Fibroblast of lung (primary cell): ENCODE data around the gene CD52. TPM values are rescaled to one million over a fixed set of nuclear protein-coding genes. Genes with fewer than 3 reads are reported as not detected.

ENCODE experiments used
- DNase-seq, 2 donors: peaks; one replicate each; pipeline versions ENCODE4 v3.0.0 to v3.0.0-alpha.2; 2010; ENCODE audit warnings: low read depth in 2 of 2
- H2AFZ ChIP-seq: 2 replicates; pipeline ENCODE4 v1.5.1; 2012; ENCODE audit warnings: low read length, control low read depth, inconsistent platforms
- H3K27ac ChIP-seq: 2 replicates; pipeline ENCODE4 v1.5.1; 2011; ENCODE audit warnings: low read length, control low read depth; ENCODE audit not compliant: insufficient read depth
- H3K27me3 ChIP-seq: 2 replicates; pipeline ENCODE4 v1.5.1; 2011; ENCODE audit warnings: mild to moderate bottlenecking, low read length; ENCODE audit not compliant: control insufficient read depth, insufficient read depth
- H3K36me3 ChIP-seq: 2 replicates; pipeline ENCODE4 v1.5.1; 2011; ENCODE audit warnings: low read length; ENCODE audit not compliant: control insufficient read depth, insufficient read depth
- H3K4me1 ChIP-seq: 2 replicates; pipeline ENCODE4 v1.5.1; 2011; ENCODE audit warnings: low read length; ENCODE audit not compliant: control insufficient read depth, insufficient read depth; ENCODE audit errors: extremely low read depth
- H3K4me2 ChIP-seq: 2 replicates; pipeline ENCODE4 v1.5.1; 2011; ENCODE audit warnings: low read length, control low read depth; ENCODE audit not compliant: insufficient read depth; ENCODE audit errors: extremely low read depth
- H3K4me3 ChIP-seq, 4 experiments: fragments of 200-600 bp in 1 of 4; sonication (generic) in 1 of 4; replicated peaks in 1 of 4; 2 replicates each; pipeline ENCODE4 v1.5.1; 2011 to 2016; ENCODE audit warnings: low read length in 4 of 4, low read depth in 3 of 4, mild to moderate bottlenecking in 3 of 4, control low read depth in 2 of 4, inconsistent platforms in 1 of 4, mixed read lengths in 1 of 4; ENCODE audit not compliant: insufficient read depth in 1 of 4; ENCODE audit errors: control extremely low read depth in 1 of 4
- H3K79me2 ChIP-seq: 2 replicates; pipeline ENCODE4 v1.5.1; 2012; ENCODE audit warnings: mild to moderate bottlenecking, low read length, inconsistent platforms; ENCODE audit not compliant: control insufficient read depth, insufficient read depth
- H3K9ac ChIP-seq: 2 replicates; pipeline ENCODE4 v1.5.1; 2011; ENCODE audit warnings: mild to moderate bottlenecking, low read length, control low read depth; ENCODE audit not compliant: insufficient read depth
- H3K9me3 ChIP-seq: 2 replicates; pipeline ENCODE4 v1.5.1; 2012; ENCODE audit warnings: low read depth, low read length; ENCODE audit not compliant: control insufficient read depth, insufficient read depth
- H4K20me1 ChIP-seq: 2 replicates; pipeline ENCODE4 v1.5.1; 2011; ENCODE audit warnings: low read length; ENCODE audit not compliant: control insufficient read depth, insufficient read depth; ENCODE audit errors: extremely low read depth
- CTCF ChIP-seq, 2 donors: IDR thresholded peaks in 1 of 2; conservative IDR thresholded peaks in 1 of 2; 1 replicate in 1 of 2; 2 replicates in 1 of 2; pipeline ENCODE4 v1.5.1; 2011 to 2012; ENCODE audit warnings: low read length in 2 of 2, control low read depth in 1 of 2, inconsistent platforms in 1 of 2, low read depth in 1 of 2, mild to moderate bottlenecking in 1 of 2
- EZH2 ChIP-seq: IDR thresholded peaks from 2 replicates; pipeline ENCODE4 v1.5.1; 2012; ENCODE audit warnings: low read length, control low read depth, mild to moderate bottlenecking; ENCODE audit errors: missing control alignments
- polyA plus RNA-seq, 2 donors: library from polyadenylated mRNA; depleted of rRNA in 1 of 2; stranded (reverse) in 1 of 2; unstranded in 1 of 2; fragments of >200 nt; gene quantifications; 2 replicates each; pipeline ENCODE4 v1.2.1, GENCODE V29; 2011 to 2012; ENCODE audit warnings: missing spikeins in 1 of 2
- total RNA-seq: library from RNA; depleted of rRNA; stranded (reverse); fragments of >200 nt; gene quantifications from 2 replicates; pipeline ENCODE4 v1.2.1, GENCODE V29; 2014

The CD52 gene
- total and polyA plus RNA-seq, 2 donors (not counting 1 experiment from before 2014, with no cell fraction given) = 0.31 TPM; not detected in 1

- Histone ChIP-seq H3K9me3 (no peaks in the 10 kb centered on the region), H3K27me3 (no peaks in the 10 kb centered on the region), H3K4me2 (no peak overlapping the region), H2AFZ (no peak overlapping the region), H3K36me3 (peaks cover 7% of the 10 kb centered on the region), H3K79me2 (peaks cover 29% of the 10 kb centered on the region), H3K4me3 (no peak overlapping the region), H3K27ac (no peak overlapping the region), H3K9ac (no peak overlapping the region), H3K4me1 (peaks cover 53% of the 10 kb centered on the region), H4K20me1 (no peaks in the 10 kb centered on the region)
- no peak for DNase-seq
- TF ChIP-seq EZH2 (no peak), CTCF (conservative IDR thresholded peaks at IDR 0.05 in 1 of 2, IDR thresholded peaks at IDR 0.05 in 1 of 2; ENCODE audit: low read depth in 1 of 2, low read length in 2 of 2) (no peak)
These were observed 40.5 kb upstream of the CD52 start for GRCh38 chr1:26277261-26277661.

GRCh38 chr1:26277719-26278118 lies 40.0 kb upstream of the CD52 start:
- peaks cover 58% of the 10 kb centered on the region for H3K4me1 ChIP-seq
- no peak overlapping the region for H3K4me3 ChIP-seq
- no peaks in the 10 kb centered on the region for H3K27me3 ChIP-seq
- H2AFZ ChIP-seq = no peak overlapping the region
- H3K9me3 ChIP-seq = no peaks in the 10 kb centered on the region
- H3K9ac ChIP-seq = no peak overlapping the region
- no peaks in the 10 kb centered on the region for H4K20me1 ChIP-seq
- TF ChIP-seq CTCF (conservative IDR thresholded peaks at IDR 0.05 in 1 of 2, IDR thresholded peaks at IDR 0.05 in 1 of 2; ENCODE audit: low read depth in 1 of 2, low read length in 2 of 2) = no peak
- TF ChIP-seq EZH2 = no peak
- H3K27ac ChIP-seq = peak overlapping the region; percentile 60
- peaks cover 7% of the 10 kb centered on the region for H3K36me3 ChIP-seq
- DNase-seq = no peak
- H3K4me2 ChIP-seq = no peak overlapping the region
- H3K79me2 ChIP-seq = peaks cover 34% of the 10 kb centered on the region

- no peaks in the 10 kb centered on the region for H3K9me3 ChIP-seq
- H3K36me3 ChIP-seq = peaks cover 7% of the 10 kb centered on the region
- peaks cover 59% of the 10 kb centered on the region for H3K4me1 ChIP-seq
- peak overlapping the region; percentile 84 for H3K27ac ChIP-seq
- TF ChIP-seq EZH2 = no peak
- no peak for TF ChIP-seq CTCF (conservative IDR thresholded peaks at IDR 0.05 in 1 of 2, IDR thresholded peaks at IDR 0.05 in 1 of 2; ENCODE audit: low read depth in 1 of 2, low read length in 2 of 2)
- H4K20me1 ChIP-seq = no peaks in the 10 kb centered on the region
- no peak overlapping the region for H3K4me3 ChIP-seq
- peaks cover 37% of the 10 kb centered on the region for H3K79me2 ChIP-seq
- no peaks in the 10 kb centered on the region for H3K27me3 ChIP-seq
- no peak overlapping the region for H3K9ac ChIP-seq
- H3K4me2 ChIP-seq = no peak overlapping the region
- peak; percentile 79 to 93 for DNase-seq
- no peak overlapping the region for H2AFZ ChIP-seq
These were observed 39.5 kb upstream of the CD52 start for GRCh38 chr1:26278303-26278702.
